HG03097 (cell line): ENCODE results near the gene ASH1L.

Source experiments
- ATAC-seq: cut with Tn5 transposase; IDR thresholded peaks from one replicate; pipeline ENCODE4 v1.9.1; 2021; ENCODE audit not compliant: unreplicated experiment, low FRiP score

ASH1L gene

GRCh38 chr1:155287987-155288543 lies 274.5 kb downstream of the ASH1L start:
- no peak for ATAC-seq

GRCh38 chr1:155286544-155286943 lies 276.1 kb downstream of the ASH1L start:
- no peak for ATAC-seq

- ATAC-seq = no peak
Observed at GRCh38 chr1:155285631-155286044, 277.0 kb downstream of the ASH1L start.
